ENCODE measurements around the gene P3H2. TPM values are rescaled to one million over a fixed set of nuclear protein-coding genes. Genes with fewer than 3 reads are reported as not detected.

P3H2 gene
- total RNA-seq (2014; rRNA removed; shearing (Covaris generic)): 14.9 and 41.5 TPM in 2 replicates
- 4.7 and 5.3 TPM in 2 replicates for polyA plus RNA-seq (2016; fragmentation: Nextera tagmentation; extraction: Ambion mirVana)

- no peaks in the 10 kb centered on the region for H3K79me2 ChIP-seq (ENCODE audit: insufficient read depth)
- 0 out of 2 replicates have a peak within 1 kb of the TSS, but pooled peaks have one; percentile 22 for H3K27ac ChIP-seq
- H3K4me2 ChIP-seq (ENCODE audit: unreplicated experiment): peak within 1 kb of the TSS; percentile 74
- no peaks in the 10 kb centered on the region for H3K27me3 ChIP-seq (replicated peaks; ENCODE audit: insufficient read depth)
- peak within 1 kb of the TSS; percentile 74 for H3K9ac ChIP-seq
- H3K36me3 ChIP-seq (ENCODE audit: low read depth): no peaks in the 10 kb centered on the region
- no peak for TF ChIP-seq EZH2phosphoT487 (IDR thresholded peaks at IDR 0.05; ENCODE audit: insufficient read depth, low read depth)
- TF ChIP-seq EZH2 (IDR thresholded peaks at IDR 0.05; ENCODE audit: insufficient read depth, poor library complexity, severe bottlenecking): no peak
- H3K4me3 ChIP-seq: peak within 1 kb of the TSS; percentile 82
- in situ Hi-C loops (cut with MboI): no loop called here
- WGBS, 2 experiments (ENCODE audit: low coverage in 1 of 2, low lambda C conversion rate in 2 of 2, missing lambda C conversion rate in 2 of 2): 1 to 2% methylated on average over 50 to 73 of the region's 100 CpGs
- DNase-seq: peak; percentile 97
- H3K4me1 ChIP-seq (ENCODE audit: insufficient read depth): 0 out of 2 replicates have a peak, but pooled peaks cover 3% of the 10 kb centered on the region
- H3F3A ChIP-seq (ENCODE audit: insufficient read depth): peaks cover 9% of the 10 kb centered on the region
- H3K9me3 ChIP-seq (ENCODE audit: low read depth): no peaks in the 10 kb centered on the region
- H4K20me1 ChIP-seq (ENCODE audit: insufficient read depth): no peaks in the 10 kb centered on the region
- peak within 1 kb of the TSS; percentile 88 for H2AFZ ChIP-seq
- no peaks in the 10 kb centered on the region for H3K9me2 ChIP-seq (ENCODE audit: insufficient read depth)
Observed at GRCh38 chr3:190120269-190121060, at the start of gene P3H2. P3H2 (minus strand) TSS chr3:190120897; CDS start chr3:190120731, 166 bp downstream.

GRCh38 chr3:190169877-190170276, 49.2 kb upstream of the P3H2 start:
- in situ Hi-C loops (cut with MboI): no loop called here
- Histone ChIP-seq H3K79me2 (ENCODE audit: insufficient read depth) (no peaks in the 10 kb centered on the region), H3K27ac (no peak overlapping the region), H3K4me3 (0 out of 2 replicates have a peak overlapping the region, but pooled peaks have one; percentile 1), H3K4me2 (ENCODE audit: unreplicated experiment) (peak overlapping the region; percentile 24), H3K27me3 (replicated peaks; ENCODE audit: insufficient read depth) (no peaks in the 10 kb centered on the region), H4K20me1 (ENCODE audit: insufficient read depth) (no peaks in the 10 kb centered on the region), H3F3A (ENCODE audit: insufficient read depth) (peaks cover 15% of the 10 kb centered on the region; the same call in 1 of the 2 replicates), H3K9me2 (ENCODE audit: insufficient read depth) (no peaks in the 10 kb centered on the region), H2AFZ (peak overlapping the region; percentile 33), H3K9me3 (ENCODE audit: low read depth) (no peaks in the 10 kb centered on the region), H3K4me1 (ENCODE audit: insufficient read depth) (peaks cover 21% of the 10 kb centered on the region), H3K36me3 (ENCODE audit: low read depth) (no peaks in the 10 kb centered on the region), H3K9ac (no peak overlapping the region)
- DNase-seq: no peak
- no peak for TF ChIP-seq EZH2 (IDR thresholded peaks at IDR 0.05; ENCODE audit: insufficient read depth, poor library complexity, severe bottlenecking)
- no peak for TF ChIP-seq EZH2phosphoT487 (IDR thresholded peaks at IDR 0.05; ENCODE audit: insufficient read depth, low read depth)
- 35 to 51% methylated on average over 2 of the region's 2 CpGs for WGBS, 2 experiments (ENCODE audit: low coverage in 1 of 2, low lambda C conversion rate in 2 of 2, missing lambda C conversion rate in 2 of 2)

GRCh38 chr3:190169243-190169642, 48.5 kb upstream of the P3H2 start:
- WGBS, 2 experiments (ENCODE audit: low coverage in 1 of 2, low lambda C conversion rate in 2 of 2, missing lambda C conversion rate in 2 of 2): 97% methylated on average over 4 of the region's 4 CpGs
- H3F3A ChIP-seq (ENCODE audit: insufficient read depth): peaks cover 15% of the 10 kb centered on the region; the same call in 1 of the 2 replicates
- peak; percentile 18 for DNase-seq

GRCh38 chr3:190167936-190168680, 47.4 kb upstream of the P3H2 start:
- in situ Hi-C loops (cut with MboI): no loop called here
- Histone ChIP-seq H3K9me3 (ENCODE audit: low read depth) (no peaks in the 10 kb centered on the region), H3K9me2 (ENCODE audit: insufficient read depth) (no peaks in the 10 kb centered on the region), H2AFZ (no peak overlapping the region), H4K20me1 (ENCODE audit: insufficient read depth) (no peaks in the 10 kb centered on the region), H3F3A (ENCODE audit: insufficient read depth) (peaks cover 9% of the 10 kb centered on the region; the same call in 1 of the 2 replicates), H3K27ac (no peak overlapping the region), H3K36me3 (ENCODE audit: low read depth) (no peaks in the 10 kb centered on the region), H3K4me3 (no peak overlapping the region), H3K4me1 (ENCODE audit: insufficient read depth) (peaks cover 9% of the 10 kb centered on the region), H3K4me2 (ENCODE audit: unreplicated experiment) (no peak overlapping the region), H3K9ac (no peak overlapping the region), H3K27me3 (replicated peaks; ENCODE audit: insufficient read depth) (no peaks in the 10 kb centered on the region), H3K79me2 (ENCODE audit: insufficient read depth) (no peaks in the 10 kb centered on the region)
- WGBS, 2 experiments (ENCODE audit: low coverage in 1 of 2, low lambda C conversion rate in 2 of 2, missing lambda C conversion rate in 2 of 2): 96 to 97% methylated on average over 6 of the region's 6 CpGs
- DNase-seq: no peak
- TF ChIP-seq EZH2 (IDR thresholded peaks at IDR 0.05; ENCODE audit: insufficient read depth, poor library complexity, severe bottlenecking) (no peak), EZH2phosphoT487 (IDR thresholded peaks at IDR 0.05; ENCODE audit: insufficient read depth, low read depth) (no peak)

More at GRCh38 chr3:190169243-190169642, 48.5 kb upstream of the P3H2 start:
- no peaks in the 10 kb centered on the region for H3K79me2 ChIP-seq (ENCODE audit: insufficient read depth)
- no peaks in the 10 kb centered on the region for H3K9me2 ChIP-seq (ENCODE audit: insufficient read depth)
- H2AFZ ChIP-seq: peak overlapping the region; percentile 33; the same call in 1 of the 2 replicates
- no peak overlapping the region for H3K9ac ChIP-seq
- H3K4me1 ChIP-seq (ENCODE audit: insufficient read depth): peaks cover 20% of the 10 kb centered on the region
- H3K27me3 ChIP-seq (replicated peaks; ENCODE audit: insufficient read depth): no peaks in the 10 kb centered on the region
- no peak overlapping the region for H3K4me3 ChIP-seq
- H3K36me3 ChIP-seq (ENCODE audit: low read depth): no peaks in the 10 kb centered on the region
- H3K4me2 ChIP-seq (ENCODE audit: unreplicated experiment): no peak overlapping the region
- H3K9me3 ChIP-seq (ENCODE audit: low read depth): no peaks in the 10 kb centered on the region
- TF ChIP-seq EZH2phosphoT487 (IDR thresholded peaks at IDR 0.05; ENCODE audit: insufficient read depth, low read depth): no peak
- TF ChIP-seq EZH2 (IDR thresholded peaks at IDR 0.05; ENCODE audit: insufficient read depth, poor library complexity, severe bottlenecking): no peak
- no peak overlapping the region for H3K27ac ChIP-seq
- in situ Hi-C loops (cut with MboI): no loop called here
- no peaks in the 10 kb centered on the region for H4K20me1 ChIP-seq (ENCODE audit: insufficient read depth)
